Fibroblast of lung (primary cell): ENCODE data around the gene FMNL1.

Experiments
- EZH2 ChIP-seq: IDR thresholded peaks from 2 replicates; pipeline ENCODE4 v1.5.1; 2012; ENCODE audit warnings: low read length, control low read depth, mild to moderate bottlenecking; ENCODE audit errors: missing control alignments
- TF ChIP-seq, protein P1 (sequence below), 2 donors: IDR thresholded peaks in 1 of 2; conservative IDR thresholded peaks in 1 of 2; 1 replicate in 1 of 2; 2 replicates in 1 of 2; pipeline ENCODE4 v1.5.1; 2011 to 2012; ENCODE audit warnings: low read length in 2 of 2, control low read depth in 1 of 2, inconsistent platforms in 1 of 2, low read depth in 1 of 2, mild to moderate bottlenecking in 1 of 2

GRCh38 chr17:45230410-45230786, 8.7 kb downstream of the FMNL1 start:
- TF ChIP-seq, protein P1, sequence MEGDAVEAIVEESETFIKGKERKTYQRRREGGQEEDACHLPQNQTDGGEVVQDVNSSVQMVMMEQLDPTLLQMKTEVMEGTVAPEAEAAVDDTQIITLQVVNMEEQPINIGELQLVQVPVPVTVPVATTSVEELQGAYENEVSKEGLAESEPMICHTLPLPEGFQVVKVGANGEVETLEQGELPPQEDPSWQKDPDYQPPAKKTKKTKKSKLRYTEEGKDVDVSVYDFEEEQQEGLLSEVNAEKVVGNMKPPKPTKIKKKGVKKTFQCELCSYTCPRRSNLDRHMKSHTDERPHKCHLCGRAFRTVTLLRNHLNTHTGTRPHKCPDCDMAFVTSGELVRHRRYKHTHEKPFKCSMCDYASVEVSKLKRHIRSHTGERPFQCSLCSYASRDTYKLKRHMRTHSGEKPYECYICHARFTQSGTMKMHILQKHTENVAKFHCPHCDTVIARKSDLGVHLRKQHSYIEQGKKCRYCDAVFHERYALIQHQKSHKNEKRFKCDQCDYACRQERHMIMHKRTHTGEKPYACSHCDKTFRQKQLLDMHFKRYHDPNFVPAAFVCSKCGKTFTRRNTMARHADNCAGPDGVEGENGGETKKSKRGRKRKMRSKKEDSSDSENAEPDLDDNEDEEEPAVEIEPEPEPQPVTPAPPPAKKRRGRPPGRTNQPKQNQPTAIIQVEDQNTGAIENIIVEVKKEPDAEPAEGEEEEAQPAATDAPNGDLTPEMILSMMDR (conservative IDR thresholded peaks at IDR 0.05 in 1 of 2, IDR thresholded peaks at IDR 0.05 in 1 of 2; ENCODE audit: low read depth in 1 of 2, low read length in 2 of 2), result no peak
- no peak for TF ChIP-seq EZH2
